ENCODE measurements around the gene TMEM205.

TMEM205 gene

GRCh38 chr19:11295180-11295579 is 50.9 kb downstream of the TMEM205 start:
- DNase-seq (ENCODE audit: extremely low read depth, insufficient read length), result no peak
- Histone ChIP-seq H3K4me3 (replicated peaks; ENCODE audit: low read depth, low read length) (no peak overlapping the region), H3K27me3 (replicated peaks; ENCODE audit: control insufficient read depth, insufficient read depth, low read length) (no peaks in the 10 kb centered on the region), H3K36me3 (ENCODE audit: control insufficient read depth, insufficient read depth, low read length) (no peaks in the 10 kb centered on the region)
- TF ChIP-seq CTCF (IDR thresholded peaks at IDR 0.05; ENCODE audit: insufficient read depth, low read length, poor library complexity, severe bottlenecking), result no peak

GRCh38 chr19:11293433-11294389 is 52.4 kb downstream of the TMEM205 start:
- peak; percentile 100 for TF ChIP-seq CTCF (IDR thresholded peaks at IDR 0.05; ENCODE audit: insufficient read depth, low read length, poor library complexity, severe bottlenecking)
- H3K36me3 ChIP-seq (ENCODE audit: control insufficient read depth, insufficient read depth, low read length), result no peaks in the 10 kb centered on the region
- H3K4me3 ChIP-seq (replicated peaks; ENCODE audit: low read depth, low read length), result no peak overlapping the region
- DNase-seq (ENCODE audit: extremely low read depth, insufficient read length), result peak; percentile 88
- no peaks in the 10 kb centered on the region for H3K27me3 ChIP-seq (replicated peaks; ENCODE audit: control insufficient read depth, insufficient read depth, low read length)

Data from GM06990 (cell line).